OCI-LY3 (cell line): ENCODE data around the gene TBCCD1.
A peak's percentile ranks its signal among the peaks of the same experiment; 100 is the strongest.

Experiments used
- H2AFZ ChIP-seq: fragments of 200-600, 300-600 bp; shearing (Covaris generic); 2 replicates; pipeline ENCODE4 v1.6.0; 2014; ENCODE audit warnings: antibody characterized with exemption, low read depth, low read length
- H3K27ac ChIP-seq: fragments of 200-600, 300-600 bp; sonication (generic); 2 replicates; pipeline ENCODE4 v1.5.1; 2014; ENCODE audit warnings: mild to moderate bottlenecking, low read length, moderate library complexity, mixed read lengths
- H3K27me3 ChIP-seq: fragments of 200-600, 300-600 bp; sonication (generic); 2 replicates; pipeline ENCODE4 v1.6.1; 2014; ENCODE audit warnings: low read depth, low read length, mixed read lengths
- H3K36me3 ChIP-seq: fragments of 200-600, 300-600 bp; sonication (generic); replicated peaks from 2 replicates; pipeline ENCODE3; 2014; ENCODE audit warnings: low read depth, low read length, mixed read lengths
- H3K4me1 ChIP-seq: fragments of 300-600, 200-600 bp; sonication (generic); 2 replicates; pipeline ENCODE4 v1.6.1; 2014; ENCODE audit warnings: low read length, mixed read lengths
- H3K4me2 ChIP-seq: fragments of 200-600, 300-600 bp; sonication (generic); 2 replicates; pipeline ENCODE4 v1.6.1; 2014; ENCODE audit warnings: low read length, mixed read lengths
- H3K4me3 ChIP-seq: fragments of 300-600, 200-600 bp; sonication (generic); 2 replicates; pipeline ENCODE4 v1.5.1; 2014; ENCODE audit warnings: antibody characterized with exemption, mild to moderate bottlenecking, low read length, moderate library complexity
- H3K79me2 ChIP-seq: fragments of 300-600, 200-600 bp; shearing (Covaris generic); 2 replicates; pipeline ENCODE4 v1.6.1; 2014; ENCODE audit warnings: mild to moderate bottlenecking, low read length, mixed read lengths
- H3K9ac ChIP-seq: fragments of 300-600, 200-600 bp; shearing (Covaris generic); 2 replicates; pipeline ENCODE4 v1.6.0; 2014; ENCODE audit warnings: mild to moderate bottlenecking, low read length, moderate library complexity
- H3K9me3 ChIP-seq: fragments of 200-600, 300-600 bp; shearing (Covaris generic); 2 replicates; pipeline ENCODE4 v1.6.1; 2014; ENCODE audit warnings: low read length, mixed read lengths; ENCODE audit not compliant: insufficient read depth
- H4K20me1 ChIP-seq: fragments of 200-600, 300-600 bp; sonication (generic); 2 replicates; pipeline ENCODE4 v1.6.1; 2016; ENCODE audit warnings: low read length, mixed read lengths; ENCODE audit not compliant: insufficient read depth
- EZH2phosphoT487 ChIP-seq: fragments of 200-600 bp; shearing (Covaris generic); IDR thresholded peaks from 2 replicates; pipeline ENCODE4 v1.6.1; 2018; ENCODE audit warnings: antibody characterized with exemption, mixed run types, low read depth
- TF ChIP-seq, protein P1 (sequence below): fragments of 200-600, 300-600 bp; sonication (generic); IDR thresholded peaks from 2 replicates; pipeline ENCODE4 v1.5.1; 2014; ENCODE audit warnings: antibody characterized with exemption, low read length, low read depth

TBCCD1 gene

DNA sequence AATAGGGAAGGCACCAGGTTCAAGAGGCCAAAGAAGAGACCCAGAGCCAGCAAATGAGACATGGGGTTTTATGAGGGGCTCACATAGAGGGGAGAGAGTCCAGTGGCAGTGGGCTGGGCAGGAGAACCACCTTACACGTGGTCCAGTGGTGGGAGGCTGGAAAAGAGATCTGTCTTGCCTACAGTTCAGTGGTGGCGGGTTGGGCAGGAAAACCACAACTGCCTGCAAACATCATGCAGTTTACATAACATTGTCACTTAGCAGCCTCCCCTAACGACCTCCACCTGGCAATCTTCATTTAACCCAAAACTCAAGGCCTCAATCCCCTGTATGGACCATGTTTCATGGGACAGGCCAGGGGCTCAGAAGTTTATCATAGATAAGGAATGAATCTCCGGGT, 52.0 kb downstream of the TBCCD1 start:
- Histone ChIP-seq H3K27me3 (no peaks in the 10 kb centered on the region), H3K4me2 (no peak overlapping the region), H3K36me3 (no peaks in the 10 kb centered on the region), H2AFZ (no peak overlapping the region), H3K27ac (no peak overlapping the region), H3K4me1 (peaks cover 83% of the 10 kb centered on the region), H3K4me3 (no peak overlapping the region), H3K79me2 (no peaks in the 10 kb centered on the region), H3K9me3 (no peaks in the 10 kb centered on the region), H4K20me1 (no peaks in the 10 kb centered on the region), H3K9ac (no peak overlapping the region)
- no peak for TF ChIP-seq EZH2phosphoT487
- TF ChIP-seq, protein P1, sequence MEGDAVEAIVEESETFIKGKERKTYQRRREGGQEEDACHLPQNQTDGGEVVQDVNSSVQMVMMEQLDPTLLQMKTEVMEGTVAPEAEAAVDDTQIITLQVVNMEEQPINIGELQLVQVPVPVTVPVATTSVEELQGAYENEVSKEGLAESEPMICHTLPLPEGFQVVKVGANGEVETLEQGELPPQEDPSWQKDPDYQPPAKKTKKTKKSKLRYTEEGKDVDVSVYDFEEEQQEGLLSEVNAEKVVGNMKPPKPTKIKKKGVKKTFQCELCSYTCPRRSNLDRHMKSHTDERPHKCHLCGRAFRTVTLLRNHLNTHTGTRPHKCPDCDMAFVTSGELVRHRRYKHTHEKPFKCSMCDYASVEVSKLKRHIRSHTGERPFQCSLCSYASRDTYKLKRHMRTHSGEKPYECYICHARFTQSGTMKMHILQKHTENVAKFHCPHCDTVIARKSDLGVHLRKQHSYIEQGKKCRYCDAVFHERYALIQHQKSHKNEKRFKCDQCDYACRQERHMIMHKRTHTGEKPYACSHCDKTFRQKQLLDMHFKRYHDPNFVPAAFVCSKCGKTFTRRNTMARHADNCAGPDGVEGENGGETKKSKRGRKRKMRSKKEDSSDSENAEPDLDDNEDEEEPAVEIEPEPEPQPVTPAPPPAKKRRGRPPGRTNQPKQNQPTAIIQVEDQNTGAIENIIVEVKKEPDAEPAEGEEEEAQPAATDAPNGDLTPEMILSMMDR: no peak

DNA sequence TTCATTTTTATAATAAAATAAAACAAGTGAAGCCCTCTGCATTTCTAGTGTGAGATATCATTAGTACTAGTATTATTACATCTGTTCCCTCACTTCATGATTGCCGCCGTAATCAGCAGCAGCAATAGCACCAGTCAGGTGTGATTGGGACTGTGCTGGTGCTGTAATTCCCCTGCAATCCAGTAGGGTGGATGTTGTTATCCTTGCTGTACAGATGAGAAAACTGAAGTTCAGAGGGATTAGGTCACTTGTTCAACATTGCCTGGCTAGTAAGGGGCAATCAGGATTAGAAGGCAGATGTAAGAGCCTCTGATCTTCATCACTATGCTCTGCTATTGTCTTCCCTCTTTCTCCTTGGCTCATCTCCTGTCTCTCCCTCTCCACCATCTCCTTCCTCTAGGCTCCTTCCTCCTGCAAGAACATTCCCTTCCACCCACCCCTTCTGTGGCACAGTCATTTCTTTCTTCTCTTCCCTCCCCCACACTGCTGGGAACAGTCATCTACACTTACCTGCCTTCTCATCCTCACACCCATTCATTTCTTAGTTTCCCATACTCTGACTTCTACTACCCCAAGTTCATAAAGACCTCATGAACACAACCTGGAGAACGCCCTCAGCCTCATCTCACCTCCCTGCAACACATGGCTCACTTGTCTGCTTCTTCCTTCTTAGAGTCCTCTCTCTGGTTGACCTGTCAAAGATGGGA, 52.7 kb downstream of the TBCCD1 start:
- Histone ChIP-seq H3K27me3 (no peaks in the 10 kb centered on the region), H4K20me1 (no peaks in the 10 kb centered on the region), H3K4me2 (peak overlapping the region; percentile 4; the same call in 1 of the 2 replicates), H3K79me2 (no peaks in the 10 kb centered on the region), H3K4me3 (no peak overlapping the region), H3K9me3 (no peaks in the 10 kb centered on the region), H3K4me1 (peaks cover 83% of the 10 kb centered on the region), H3K36me3 (no peaks in the 10 kb centered on the region), H3K9ac (0 out of 2 replicates have a peak overlapping the region, but pooled peaks have one; percentile 4), H2AFZ (no peak overlapping the region), H3K27ac (0 out of 2 replicates have a peak overlapping the region, but pooled peaks have one; percentile 4)
- TF ChIP-seq, protein P1: peak; percentile 30
- no peak for TF ChIP-seq EZH2phosphoT487

DNA sequence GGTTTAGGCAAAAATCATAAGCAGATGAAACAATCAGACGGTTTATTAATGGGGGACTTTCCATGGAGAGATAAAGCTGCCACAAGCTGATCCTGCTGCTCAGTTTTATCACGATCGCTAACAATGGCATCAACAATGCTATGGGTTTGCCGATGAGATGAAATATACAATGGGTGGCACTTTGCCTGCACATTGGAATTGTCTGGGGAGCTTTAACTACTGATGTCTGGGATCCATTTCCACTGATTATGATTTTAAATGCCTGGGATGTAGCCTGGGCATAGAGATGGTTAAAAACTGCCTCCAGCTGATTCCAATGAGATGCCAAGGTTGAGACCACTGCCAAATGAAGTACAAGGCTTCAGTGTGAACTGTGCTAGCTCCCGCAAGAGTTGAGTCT, 53.8 kb downstream of the TBCCD1 start:
- H3K79me2 ChIP-seq: no peaks in the 10 kb centered on the region
- peaks cover 83% of the 10 kb centered on the region for H3K4me1 ChIP-seq
- peak overlapping the region; percentile 73 for H3K9ac ChIP-seq
- no peak overlapping the region for H3K4me3 ChIP-seq
- no peaks in the 10 kb centered on the region for H3K27me3 ChIP-seq
- peak overlapping the region; percentile 70 for H3K4me2 ChIP-seq
- no peak for TF ChIP-seq EZH2phosphoT487
- TF ChIP-seq, protein P1: no peak
- H2AFZ ChIP-seq: no peak overlapping the region
- peak overlapping the region; percentile 96; the same call in 1 of the 2 replicates for H3K27ac ChIP-seq
- no peaks in the 10 kb centered on the region for H3K36me3 ChIP-seq
- no peaks in the 10 kb centered on the region for H3K9me3 ChIP-seq
- no peaks in the 10 kb centered on the region for H4K20me1 ChIP-seq

DNA sequence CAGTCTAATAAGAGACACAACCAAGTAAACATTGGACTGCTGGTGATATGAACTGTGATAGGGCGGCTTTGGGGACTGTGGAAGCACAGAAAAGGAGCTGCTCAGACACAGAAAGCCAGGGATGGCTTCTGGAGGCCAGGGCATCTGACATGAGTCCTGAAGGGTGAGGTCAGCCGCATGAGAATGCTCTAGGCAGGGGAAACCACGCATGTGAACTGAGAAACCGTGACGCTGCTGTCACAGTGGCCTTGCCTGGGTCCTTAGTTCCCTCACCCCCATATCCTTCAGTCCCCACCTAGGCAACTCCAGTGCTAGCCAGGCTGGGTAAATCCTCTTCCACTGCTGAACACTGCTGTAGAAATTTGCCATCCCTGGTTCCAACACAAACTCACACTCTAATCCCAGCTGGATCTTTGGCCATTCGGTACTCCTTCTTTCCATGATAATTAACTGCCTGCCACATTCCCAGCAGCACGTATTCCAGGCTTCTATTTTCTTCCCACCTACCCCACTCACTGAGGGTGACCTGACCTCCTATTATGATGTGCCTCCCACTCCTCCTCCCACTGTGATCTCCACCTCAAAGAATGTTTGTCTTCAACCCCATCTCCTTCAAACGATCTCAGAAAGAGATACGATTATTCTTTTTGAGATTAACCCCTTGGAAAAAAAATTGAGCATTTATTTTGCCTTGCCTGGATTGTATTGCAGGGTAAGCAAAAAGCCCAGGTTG, 54.4 kb downstream of the TBCCD1 start:
- H3K9ac ChIP-seq: peak overlapping the region; percentile 73
- no peaks in the 10 kb centered on the region for H3K36me3 ChIP-seq
- TF ChIP-seq, protein P1: no peak
- TF ChIP-seq EZH2phosphoT487: no peak
- H3K79me2 ChIP-seq: no peaks in the 10 kb centered on the region
- peak overlapping the region; percentile 70 for H3K4me2 ChIP-seq
- H3K4me1 ChIP-seq: peaks cover 85% of the 10 kb centered on the region
- H2AFZ ChIP-seq: no peak overlapping the region
- H3K4me3 ChIP-seq: no peak overlapping the region
- H3K27ac ChIP-seq: peak overlapping the region; percentile 96
- no peaks in the 10 kb centered on the region for H3K9me3 ChIP-seq
- H4K20me1 ChIP-seq: no peaks in the 10 kb centered on the region
- H3K27me3 ChIP-seq: no peaks in the 10 kb centered on the region
